HCT116 (cell line): ENCODE results near the gene SLC30A3.
"Not testable (repeated sequence)": the region's sequence is repeated elsewhere in the genome, so short reads cannot be mapped to it uniquely, and the experiment has no call there.

Source experiments
- CEBPB ChIP-seq: IDR thresholded peaks from 2 replicates; pipeline ENCODE4 v1.6.1; 2012; ENCODE audit warnings: low read depth
- CTCF ChIP-seq, 3 experiments: fragments of 200-600 bp in 1 of 3; sonication (generic) in 1 of 3; IDR thresholded peaks in 2 of 3; conservative IDR thresholded peaks in 1 of 3; 2 replicates each; pipeline ENCODE4 v1.5.1; 2012 to 2017; ENCODE audit warnings: low read depth in 2 of 3, low read length in 2 of 3, antibody characterized with exemption in 1 of 3, borderline replicate concordance in 1 of 3, control low read depth in 1 of 3, mild to moderate bottlenecking in 1 of 3, mixed read lengths in 1 of 3, mixed run types in 1 of 3, moderate library complexity in 1 of 3; ENCODE audit not compliant: insufficient read depth in 1 of 3
- ELF1 ChIP-seq: IDR thresholded peaks from 2 replicates; pipeline ENCODE4 v1.6.1; 2012; ENCODE audit warnings: low read depth, borderline replicate concordance
- EZH2 ChIP-seq: fragments of 200-600 bp; sonication (generic); IDR thresholded peaks from 2 replicates; pipeline ENCODE4 v1.6.1; 2017; ENCODE audit warnings: antibody characterized with exemption, mixed run types
- EZH2phosphoT487 ChIP-seq: fragments of 200-600 bp; IDR thresholded peaks from 2 replicates; pipeline ENCODE4 v1.6.1; 2018; ENCODE audit warnings: antibody characterized with exemption, borderline replicate concordance
- POLR2A ChIP-seq: IDR thresholded peaks from 2 replicates; pipeline ENCODE4 v1.7.0; 2011; ENCODE audit warnings: borderline replicate concordance; ENCODE audit not compliant: insufficient read depth, insufficient read length; ENCODE audit errors: extremely low read depth
- POLR2AphosphoS5 ChIP-seq: IDR thresholded peaks from 2 replicates; pipeline ENCODE4 v1.6.1; 2011; ENCODE audit warnings: mild to moderate bottlenecking, low read depth, low read length, moderate library complexity
- RAD21 ChIP-seq: IDR thresholded peaks from 2 replicates; pipeline ENCODE4 v1.6.1; 2012; ENCODE audit warnings: low read depth, mild to moderate bottlenecking
- REST ChIP-seq: IDR thresholded peaks from 2 replicates; pipeline ENCODE4 v1.6.1; 2012; ENCODE audit warnings: low read depth
- YY1 ChIP-seq: IDR thresholded peaks from 2 replicates; pipeline ENCODE4 v1.6.1; 2011; ENCODE audit warnings: low read length, low read depth, moderate library complexity, mild to moderate bottlenecking; ENCODE audit not compliant: insufficient replicate concordance; ENCODE audit errors: extremely low read depth
- ZNF274 ChIP-seq: fragments of 200-500 bp; sonication (Bioruptor generic); IDR thresholded peaks from 2 replicates; pipeline ENCODE4 v1.6.1; 2014; ENCODE audit warnings: mild to moderate bottlenecking, low read depth, low read length, inconsistent platforms

GRCh38 chr2:27268296-27268695 lies 5.4 kb upstream of the SLC30A3 start:
- TF ChIP-seq POLR2AphosphoS5; CTCF (IDR thresholded peaks at IDR 0.05 in 2 of 3, conservative IDR thresholded peaks at IDR 0.05 in 1 of 3; ENCODE audit: borderline replicate concordance in 1 of 3, insufficient read depth in 1 of 3, low read depth in 2 of 3, low read length in 2 of 3); ZNF274; YY1; RAD21; EZH2phosphoT487; CEBPB; POLR2A; EZH2; REST; ELF1: not testable (repeated sequence)
